CD14-positive monocyte (primary cell): ENCODE measurements around the gene DVL2. TPM values are rescaled to one million over a fixed set of nuclear protein-coding genes. Genes with fewer than 3 reads are reported as not detected.

Experiments used
- DNase-seq, 3 donors: peaks; one replicate each; pipeline ENCODE4 v3.0.0-alpha.2; 2011 to 2022
- H2AFZ ChIP-seq: 2 replicates; pipeline ENCODE4 v1.6.0; 2012; ENCODE audit warnings: mild to moderate bottlenecking, low read depth, low read length, inconsistent platforms; ENCODE audit not compliant: insufficient read depth, poor library complexity, severe bottlenecking
- H3K27ac ChIP-seq, 2 donors: 1 replicate in 1 of 2; 2 replicates in 1 of 2; pipeline ENCODE4 v1.5.1; 2012 to 2013; ENCODE audit warnings: low read length in 2 of 2, control low read depth in 1 of 2, inconsistent platforms in 1 of 2, low read depth in 1 of 2, mild to moderate bottlenecking in 1 of 2
- H3K27me3 ChIP-seq, 2 donors: one replicate each; pipeline versions ENCODE4 v1.6.0 to v1.6.1; 2011 to 2013; ENCODE audit warnings: low read length in 2 of 2; ENCODE audit not compliant: control insufficient read depth in 2 of 2, insufficient read depth in 2 of 2
- H3K36me3 ChIP-seq, 2 donors: replicated peaks in 1 of 2; 1 replicate in 1 of 2; 2 replicates in 1 of 2; pipeline versions ENCODE4 v1.5.1 to v1.6.1; 2012 to 2013; ENCODE audit warnings: low read length in 2 of 2, control low read depth in 1 of 2, inconsistent platforms in 1 of 2, mild to moderate bottlenecking in 1 of 2; ENCODE audit not compliant: insufficient read depth in 2 of 2, control insufficient read depth in 1 of 2
- H3K4me1 ChIP-seq, 2 donors: 1 replicate in 1 of 2; 2 replicates in 1 of 2; pipeline versions ENCODE4 v1.5.1 to v1.6.1; 2012 to 2013; ENCODE audit warnings: low read length in 2 of 2, control low read depth in 1 of 2, inconsistent platforms in 1 of 2, mild to moderate bottlenecking in 1 of 2, moderate library complexity in 1 of 2; ENCODE audit not compliant: insufficient read depth in 2 of 2, control insufficient read depth in 1 of 2
- H3K4me2 ChIP-seq: replicated peaks from 2 replicates; pipeline ENCODE3; 2012; ENCODE audit warnings: low read length, moderate library complexity, mild to moderate bottlenecking; ENCODE audit not compliant: poor library complexity, severe bottlenecking; ENCODE audit errors: extremely low read depth
- H3K4me3 ChIP-seq, 3 experiments: fragments of 200-600 bp in 1 of 3; sonication (generic) in 1 of 3; replicated peaks in 1 of 3; 1 replicate in 2 of 3; 2 replicates in 1 of 3; pipeline ENCODE4 v1.5.1; 2011 to 2013; ENCODE audit warnings: low read length in 3 of 3, mild to moderate bottlenecking in 3 of 3, control low read depth in 2 of 3, low read depth in 2 of 3, inconsistent platforms in 1 of 3, moderate library complexity in 1 of 3
- H3K79me2 ChIP-seq: 2 replicates; pipeline ENCODE4 v1.6.0; 2012; ENCODE audit warnings: mild to moderate bottlenecking, control low read depth, inconsistent platforms, low read length, moderate library complexity; ENCODE audit not compliant: insufficient read depth
- H3K9ac ChIP-seq: 2 replicates; pipeline ENCODE4 v1.6.0; 2017; ENCODE audit warnings: low read length, mild to moderate bottlenecking; ENCODE audit not compliant: insufficient read depth, poor library complexity, severe bottlenecking
- H3K9me3 ChIP-seq, 2 donors: replicated peaks in 1 of 2; 1 replicate in 1 of 2; 2 replicates in 1 of 2; pipeline versions ENCODE4 v1.5.1 to v1.6.1; 2012 to 2013; ENCODE audit warnings: low read length in 2 of 2, control low read depth in 1 of 2; ENCODE audit not compliant: control insufficient read depth in 1 of 2, insufficient read depth in 1 of 2
- H4K20me1 ChIP-seq: 2 replicates; pipeline ENCODE4 v1.6.0; 2012; ENCODE audit warnings: mild to moderate bottlenecking, low read length, control low read depth, moderate library complexity; ENCODE audit not compliant: insufficient read depth
- H3K27ac Mint-ChIP-seq, 7 donors: one replicate each; pipeline ENCODE4 v1.8.0; 2020; ENCODE audit warnings: mild to moderate bottlenecking in 7 of 7, mixed read lengths in 7 of 7, moderate library complexity in 6 of 7, inconsistent platforms in 2 of 7
- H3K27me3 Mint-ChIP-seq, 3 donors: one replicate each; pipeline ENCODE4 v1.8.0; 2021 to 2022; ENCODE audit warnings: low read depth in 3 of 3, mild to moderate bottlenecking in 3 of 3, mixed read lengths in 3 of 3, moderate library complexity in 3 of 3, inconsistent platforms in 1 of 3
- H3K36me3 Mint-ChIP-seq, 2 donors: one replicate each; pipeline ENCODE4 v1.8.0; 2020; ENCODE audit warnings: mixed read lengths in 2 of 2, inconsistent platforms in 1 of 2, mild to moderate bottlenecking in 1 of 2
- H3K4me1 Mint-ChIP-seq: one replicate; pipeline ENCODE4 v1.8.0; 2020; ENCODE audit warnings: mild to moderate bottlenecking, mixed read lengths
- H3K4me3 Mint-ChIP-seq, 2 donors: one replicate each; pipeline ENCODE4 v1.8.0; 2020; ENCODE audit warnings: mild to moderate bottlenecking in 2 of 2, mixed read lengths in 2 of 2, moderate library complexity in 1 of 2
- H3K9me3 Mint-ChIP-seq, 7 donors: one replicate each; pipeline ENCODE4 v1.8.0; 2020 to 2022; ENCODE audit warnings: mixed read lengths in 7 of 7, mild to moderate bottlenecking in 6 of 7, moderate library complexity in 6 of 7, inconsistent platforms in 2 of 7
- WGBS: methylation state at CpG from one replicate; pipeline ENCODE4 v1.1.5; 2013; ENCODE audit warnings: missing lambda C conversion rate; ENCODE audit not compliant: insufficient coverage; 5-methylcytosine and 5-hydroxymethylcytosine counted together
- intact Hi-C, 2 donors: fragments of 100-400 bp; cut with micrococcal nuclease; formaldehyde crosslinking; loops; one replicate each; pipeline versions ENCODE4 v1.15.0 to v1.15.1; 2023
- polyA plus RNA-seq, 3 donors: library from polyadenylated mRNA; depleted of rRNA in 1 of 3; unstranded in 2 of 3; stranded (reverse) in 1 of 3; fragments of 300-500 nt in 2 of 3; fragments of >200 nt in 1 of 3; fragmentation: Illumina TruSeq in 2 of 3; gene quantifications; 1 replicate in 2 of 3; 2 replicates in 1 of 3; pipeline ENCODE4 v1.2.3, GENCODE V29; 2012 to 2021
- TF ChIP-seq, protein P1 (sequence below): fragments of 200-600 bp; IDR thresholded peaks from one replicate; pipeline ENCODE4 v1.8.0; 2022; ENCODE audit warnings: antibody characterized with exemption, mild to moderate bottlenecking

Gene DVL2
- polyA plus RNA-seq, 3 donors: 6.7 to 7.8 (median 7.0) TPM

DNA sequence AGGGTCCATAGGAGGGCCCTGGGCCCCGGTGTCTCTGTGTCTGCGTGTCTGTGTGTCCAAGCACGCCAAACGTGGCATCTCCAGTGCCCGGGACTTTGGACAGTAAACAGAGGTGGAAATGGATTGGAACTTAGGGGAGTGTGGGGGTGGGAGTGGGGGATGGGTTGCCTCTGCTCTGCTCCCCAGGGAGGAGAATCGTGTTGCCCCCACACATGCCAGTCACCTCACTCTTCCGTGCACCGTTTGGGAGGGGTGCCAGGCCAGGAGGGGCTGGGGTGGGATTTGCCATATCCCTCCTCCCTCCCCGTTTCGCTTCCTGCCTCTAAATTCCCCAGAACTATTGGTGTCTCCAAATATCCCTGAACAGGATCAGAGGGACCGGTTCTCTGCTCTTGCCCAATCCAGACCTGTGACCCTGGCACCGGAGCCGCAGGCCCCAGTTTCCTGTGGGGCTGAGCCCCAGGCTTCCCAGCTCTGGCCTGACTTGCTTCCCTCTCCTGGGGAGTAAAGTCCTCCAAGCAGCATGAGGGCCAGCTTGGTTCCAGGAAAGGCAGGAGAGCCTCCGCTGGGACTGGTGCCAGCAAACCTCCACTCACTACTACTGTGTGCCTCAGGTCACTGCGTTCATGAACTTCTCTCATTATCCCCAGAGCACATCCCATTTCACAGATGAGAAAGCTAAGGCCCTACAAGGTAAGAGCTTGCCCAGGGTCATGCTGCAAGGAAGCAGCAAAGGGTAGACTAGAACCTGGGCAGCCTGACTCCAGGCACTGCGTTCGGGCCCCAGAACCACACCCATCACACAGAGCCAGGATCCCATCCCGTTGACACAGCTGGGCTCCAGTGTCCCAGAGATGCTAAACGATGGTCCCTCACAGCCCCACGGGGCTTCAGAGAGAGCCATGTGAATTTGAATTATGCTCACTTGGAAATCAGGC lies 54.7 kb downstream of the DVL2 start, which contains the start of gene ASGR1:
Gene ASGR1, minus strand, starts transcription at position 54 of the 938 bp plus-strand sequence. CDS start 807 bp downstream, outside the sequence.
- peaks cover 5 to 11% of the 10 kb centered on the region in 2 donors for H3K27me3 ChIP-seq
- TF ChIP-seq, protein P1, sequence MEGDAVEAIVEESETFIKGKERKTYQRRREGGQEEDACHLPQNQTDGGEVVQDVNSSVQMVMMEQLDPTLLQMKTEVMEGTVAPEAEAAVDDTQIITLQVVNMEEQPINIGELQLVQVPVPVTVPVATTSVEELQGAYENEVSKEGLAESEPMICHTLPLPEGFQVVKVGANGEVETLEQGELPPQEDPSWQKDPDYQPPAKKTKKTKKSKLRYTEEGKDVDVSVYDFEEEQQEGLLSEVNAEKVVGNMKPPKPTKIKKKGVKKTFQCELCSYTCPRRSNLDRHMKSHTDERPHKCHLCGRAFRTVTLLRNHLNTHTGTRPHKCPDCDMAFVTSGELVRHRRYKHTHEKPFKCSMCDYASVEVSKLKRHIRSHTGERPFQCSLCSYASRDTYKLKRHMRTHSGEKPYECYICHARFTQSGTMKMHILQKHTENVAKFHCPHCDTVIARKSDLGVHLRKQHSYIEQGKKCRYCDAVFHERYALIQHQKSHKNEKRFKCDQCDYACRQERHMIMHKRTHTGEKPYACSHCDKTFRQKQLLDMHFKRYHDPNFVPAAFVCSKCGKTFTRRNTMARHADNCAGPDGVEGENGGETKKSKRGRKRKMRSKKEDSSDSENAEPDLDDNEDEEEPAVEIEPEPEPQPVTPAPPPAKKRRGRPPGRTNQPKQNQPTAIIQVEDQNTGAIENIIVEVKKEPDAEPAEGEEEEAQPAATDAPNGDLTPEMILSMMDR: no peak
- H3K9ac ChIP-seq: no peak within 1 kb of the TSS
- H3K79me2 ChIP-seq: peaks cover 8% of the 10 kb centered on the region
- peak within 1 kb of the TSS; percentile 83 for H3K4me2 ChIP-seq
- Mint-ChIP-seq H3K4me3 (peak within 1 kb of the TSS in 1 of 2 donors; percentile 86), H3K27me3 (peaks cover 16 to 21% (median 19%) of the 10 kb centered on the region in 3 donors), H3K4me1 (peaks cover 14% of the 10 kb centered on the region), H3K36me3 (no peaks in the 10 kb centered on the region), H3K27ac (peak within 1 kb of the TSS in 2 of 7 donors; percentile 8 to 68), H3K9me3 (peaks cover 0 to 3% (median 0%) of the 10 kb centered on the region in 7 donors)
- peak within 1 kb of the TSS; percentile 61 for H2AFZ ChIP-seq
- WGBS: 76% methylated on average over 13 of the region's 20 CpGs
- no peak for DNase-seq
- H3K4me1 ChIP-seq: peaks cover 25 to 28% of the 10 kb centered on the region in 2 donors
- no peaks in the 10 kb centered on the region for H3K36me3 ChIP-seq
- H3K4me3 ChIP-seq: no peak within 1 kb of the TSS
- intact Hi-C loops: loop anchor here (10.0 kb wide), 1 partner anchor 265 kb away; no protein-coding TSS in a partner anchor
- no peaks in the 10 kb centered on the region for H4K20me1 ChIP-seq
- no peak within 1 kb of the TSS for H3K27ac ChIP-seq
- H3K9me3 ChIP-seq: no peaks in the 10 kb centered on the region

DNA sequence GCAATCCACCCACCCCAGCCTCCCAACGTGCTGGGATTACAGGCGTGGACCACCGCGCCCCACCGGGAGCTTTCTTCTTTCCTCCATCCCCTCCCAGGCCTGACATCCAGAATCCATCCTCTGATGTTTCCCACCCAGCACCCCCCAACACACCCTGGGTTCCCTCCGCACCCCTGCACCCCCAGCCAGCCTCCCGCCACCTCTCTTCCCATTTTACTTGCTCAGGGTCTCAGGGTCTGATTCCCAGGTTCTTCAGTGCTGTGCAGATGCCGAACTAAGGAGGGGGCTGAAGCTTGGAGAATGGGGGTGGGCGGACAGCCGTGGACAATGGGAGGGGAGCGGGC lies 55.4 kb downstream of the DVL2 start:
- no peak overlapping the region for H2AFZ ChIP-seq
- Mint-ChIP-seq H3K9me3 (peaks cover 0 to 3% (median 0%) of the 10 kb centered on the region in 7 donors), H3K4me3 (no peak overlapping the region), H3K36me3 (no peaks in the 10 kb centered on the region), H3K27ac (no peak overlapping the region), H3K27me3 (peaks cover 16 to 21% (median 19%) of the 10 kb centered on the region in 3 donors), H3K4me1 (peaks cover 7% of the 10 kb centered on the region)
- H3K4me3 ChIP-seq: no peak overlapping the region
- H3K27me3 ChIP-seq: peaks cover 5 to 11% of the 10 kb centered on the region in 2 donors
- DNase-seq: no peak
- H4K20me1 ChIP-seq: no peaks in the 10 kb centered on the region
- H3K79me2 ChIP-seq: peaks cover 14% of the 10 kb centered on the region
- TF ChIP-seq, protein P1: no peak
- H3K9ac ChIP-seq: no peak overlapping the region
- no peak overlapping the region for H3K4me2 ChIP-seq
- no peak overlapping the region for H3K27ac ChIP-seq
- H3K36me3 ChIP-seq: no peaks in the 10 kb centered on the region
- intact Hi-C loops: loop anchor here (10.0 kb wide), 1 partner anchor 264 kb away; no protein-coding TSS in a partner anchor
- 91% methylated on average over 9 of the region's 11 CpGs for WGBS
- peaks cover 20 to 27% of the 10 kb centered on the region in 2 donors for H3K4me1 ChIP-seq
- H3K9me3 ChIP-seq: no peaks in the 10 kb centered on the region
